NCI-H2171 (cell line): ENCODE measurements around the gene CTDP1.
"Not testable (repeated sequence)": the region's sequence is repeated elsewhere in the genome, so short reads cannot be mapped to it uniquely, and the experiment has no call there.

Source experiments
- DNase-seq: peaks from one replicate; lab custom pipeline; 2025; lab: John Stamatoyannopoulos, UW

Gene CTDP1

DNA sequence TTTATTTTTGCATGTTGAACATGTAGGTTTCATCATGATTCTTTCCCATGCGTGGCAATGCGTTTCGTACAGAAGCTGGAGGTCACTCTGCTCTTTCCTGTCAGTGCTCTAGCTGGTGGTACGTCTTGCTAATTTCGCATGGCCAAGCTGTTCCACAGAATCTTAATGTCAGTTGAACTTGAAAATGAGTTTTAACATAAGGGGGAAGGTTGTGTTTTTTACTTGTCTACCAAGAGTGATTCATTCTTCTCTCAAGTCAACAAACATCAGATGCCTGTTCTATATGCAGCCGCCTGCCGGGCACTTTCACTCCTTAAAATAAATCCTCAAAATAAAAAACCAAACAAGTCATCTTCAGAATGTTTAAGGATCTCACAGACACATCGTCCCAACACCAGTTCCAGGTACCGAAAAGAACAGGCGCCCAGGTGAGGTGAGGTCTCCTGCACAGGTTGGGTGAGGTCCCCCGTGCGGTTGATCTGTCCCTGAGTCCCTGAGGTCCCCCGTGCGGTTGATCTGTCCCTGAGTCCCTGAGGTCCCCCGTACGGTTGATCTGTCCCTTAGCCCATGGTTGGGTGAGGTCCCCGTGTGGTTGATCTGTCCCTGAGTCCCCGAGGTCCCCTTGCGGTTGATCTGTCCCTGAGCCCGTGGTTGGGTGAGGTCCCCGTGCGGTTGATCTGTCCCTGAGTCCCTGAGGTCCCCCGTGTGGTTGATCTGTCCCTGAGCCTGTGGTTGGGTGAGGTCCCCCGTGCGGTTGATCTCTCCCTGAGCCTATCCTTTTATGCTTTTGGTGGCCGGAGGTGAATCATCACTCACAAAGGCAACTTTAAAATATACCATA, 61.1 kb downstream of the CTDP1 start:
- DNase-seq = no peak

DNA sequence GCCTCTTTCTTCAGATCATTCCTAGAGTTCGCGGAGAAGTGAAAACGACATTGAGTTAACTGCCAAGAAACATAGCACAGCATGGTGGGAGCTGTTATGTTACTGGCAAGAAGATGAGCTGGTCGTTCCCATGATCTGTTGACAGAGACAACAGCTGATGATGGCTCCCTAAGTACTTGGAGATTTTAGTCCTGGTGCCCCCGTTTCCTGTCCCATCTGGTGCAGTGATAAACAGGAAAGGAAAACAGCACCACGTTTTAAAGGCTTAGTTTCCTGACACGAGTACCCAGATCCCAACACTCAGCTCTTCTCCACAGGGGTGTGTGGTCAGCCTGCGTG, 61.7 kb downstream of the CTDP1 start:
- DNase-seq = no peak

DNA sequence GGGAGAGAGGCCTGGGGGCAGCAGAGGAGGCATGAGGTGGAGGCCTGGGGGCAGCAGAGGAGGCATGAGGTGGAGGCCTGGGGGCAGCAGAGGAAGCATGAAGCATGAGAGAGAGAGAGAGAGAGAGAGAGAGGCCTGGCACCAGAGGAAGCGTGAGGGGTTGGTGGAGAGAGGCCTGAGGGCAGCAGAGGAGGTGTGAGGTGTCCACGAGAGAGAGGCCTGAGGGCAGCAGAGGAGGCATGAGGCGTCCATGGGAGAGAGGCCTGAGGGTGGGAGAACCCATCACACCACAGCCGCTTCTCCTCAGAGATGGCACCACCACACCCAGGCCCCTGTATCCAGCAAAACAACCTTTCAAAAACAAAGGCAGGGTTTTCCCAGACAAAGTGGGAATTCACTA, 62.5 kb downstream of the CTDP1 start:
- no peak for DNase-seq

DNA sequence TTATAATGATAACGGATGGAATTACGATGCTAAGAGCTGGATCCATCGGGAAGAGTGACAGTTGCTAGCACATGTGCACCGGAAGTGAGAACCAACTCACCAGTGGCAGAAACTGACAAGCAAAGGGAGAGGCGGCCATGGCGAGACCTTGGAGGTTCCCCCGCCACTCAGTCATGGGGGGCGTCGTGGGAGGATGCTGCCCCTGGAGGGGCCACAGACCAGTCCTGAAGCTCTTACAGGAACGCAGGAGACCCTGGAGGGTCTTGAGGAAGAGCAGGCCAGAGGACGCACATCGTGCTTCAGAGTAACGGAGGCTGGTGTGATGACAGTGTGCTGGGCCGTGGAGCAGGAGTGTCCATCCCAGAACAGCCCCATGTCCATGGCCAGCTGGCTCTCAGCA, 65.0 kb downstream of the CTDP1 start:
- DNase-seq = no peak

DNA sequence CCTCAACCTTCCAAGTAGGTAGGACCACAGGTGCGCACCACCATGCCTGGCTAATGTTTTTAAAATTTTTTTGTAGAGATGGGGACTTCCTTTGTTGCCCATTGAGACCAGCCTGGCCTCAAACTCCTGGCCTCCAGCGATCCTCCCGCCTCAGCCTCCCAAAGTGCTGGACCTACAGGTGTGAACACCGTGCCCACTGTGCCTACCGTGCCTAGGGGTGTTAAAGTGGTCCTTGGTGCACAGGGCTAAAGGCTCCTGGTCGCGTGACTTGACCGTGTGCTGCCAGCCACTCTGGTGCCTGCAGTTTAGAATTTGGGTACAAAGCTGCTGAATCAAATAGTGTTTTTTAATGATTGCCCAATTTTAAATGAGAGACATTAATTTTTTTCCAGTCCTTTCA, 67.1 kb downstream of the CTDP1 start:
- DNase-seq = no peak

DNA sequence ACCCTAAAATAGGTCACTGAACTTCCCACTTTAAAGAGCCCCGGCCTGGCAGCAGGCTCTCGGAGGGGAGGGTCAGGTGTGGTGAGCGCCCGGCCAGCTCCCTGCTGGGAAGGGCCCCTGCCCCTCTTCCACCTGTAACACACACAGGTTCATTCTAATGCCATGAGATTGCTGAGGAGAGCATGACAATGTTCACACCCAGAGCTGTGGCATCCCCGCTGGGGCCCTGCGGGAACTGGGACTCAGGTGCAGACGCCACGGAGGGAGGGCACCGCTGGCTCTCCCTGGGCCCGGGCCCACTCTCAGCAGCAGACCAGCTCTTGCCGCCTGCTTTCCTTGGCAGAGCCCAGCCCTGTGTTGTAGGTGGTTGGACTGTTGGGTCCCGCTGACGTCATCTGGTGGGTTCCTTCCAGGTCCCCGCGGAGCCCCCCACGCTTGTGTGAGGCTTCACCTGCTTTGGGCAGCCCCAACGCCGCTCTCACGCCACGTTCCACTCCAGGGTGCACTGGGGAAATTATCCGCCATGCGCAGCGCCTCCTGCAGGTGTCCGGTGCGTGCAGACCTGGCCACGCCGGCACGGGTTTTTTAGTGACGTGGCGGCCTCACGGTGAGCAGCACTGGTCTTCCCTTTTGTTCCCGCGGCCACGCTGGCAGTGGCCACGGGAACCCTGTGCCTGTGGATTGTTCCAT, 67.7 kb downstream of the CTDP1 start:
- no peak for DNase-seq

DNA sequence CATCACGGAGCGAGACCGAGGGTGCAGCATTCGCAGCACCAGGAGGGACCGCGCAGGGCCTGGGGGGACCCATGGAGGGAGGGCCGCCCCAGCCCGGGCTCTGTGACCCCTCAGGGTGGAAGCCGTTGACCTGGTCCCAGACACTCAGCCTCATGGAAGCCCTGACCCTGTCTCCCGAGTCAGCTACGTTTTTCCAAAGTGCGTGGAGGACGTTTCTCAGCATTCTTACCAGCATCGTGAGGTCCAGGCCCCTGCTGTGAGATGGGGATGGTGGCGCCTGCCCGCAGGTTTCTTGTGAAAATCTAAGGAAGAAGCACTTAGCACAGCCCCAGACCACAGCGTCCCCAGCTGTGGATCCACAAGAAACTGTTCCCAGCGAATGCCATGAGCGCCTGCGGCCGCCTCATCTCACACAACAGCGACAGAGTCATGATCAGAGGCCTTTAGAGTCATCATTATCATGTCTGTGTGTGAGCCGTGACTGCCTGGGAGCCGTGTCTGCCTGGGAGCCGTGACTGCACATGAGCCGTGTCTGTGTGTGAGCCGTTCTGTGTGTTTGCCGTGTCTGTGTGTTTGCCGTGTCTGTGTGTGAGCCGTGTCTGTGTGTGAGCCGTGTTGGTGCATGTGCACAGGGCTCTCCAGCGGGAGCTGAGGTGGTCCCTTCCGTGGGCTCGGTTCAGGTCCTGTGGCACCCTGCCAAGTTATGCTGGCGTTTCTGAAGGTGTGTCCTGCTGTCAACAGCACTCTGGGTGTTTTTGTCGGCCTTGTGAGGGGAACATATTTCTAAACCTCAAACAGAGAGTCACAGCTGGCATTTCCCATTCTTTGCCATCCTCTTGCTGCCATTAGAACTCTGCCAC, 68.9 kb downstream of the CTDP1 start:
- no peak for DNase-seq

DNA sequence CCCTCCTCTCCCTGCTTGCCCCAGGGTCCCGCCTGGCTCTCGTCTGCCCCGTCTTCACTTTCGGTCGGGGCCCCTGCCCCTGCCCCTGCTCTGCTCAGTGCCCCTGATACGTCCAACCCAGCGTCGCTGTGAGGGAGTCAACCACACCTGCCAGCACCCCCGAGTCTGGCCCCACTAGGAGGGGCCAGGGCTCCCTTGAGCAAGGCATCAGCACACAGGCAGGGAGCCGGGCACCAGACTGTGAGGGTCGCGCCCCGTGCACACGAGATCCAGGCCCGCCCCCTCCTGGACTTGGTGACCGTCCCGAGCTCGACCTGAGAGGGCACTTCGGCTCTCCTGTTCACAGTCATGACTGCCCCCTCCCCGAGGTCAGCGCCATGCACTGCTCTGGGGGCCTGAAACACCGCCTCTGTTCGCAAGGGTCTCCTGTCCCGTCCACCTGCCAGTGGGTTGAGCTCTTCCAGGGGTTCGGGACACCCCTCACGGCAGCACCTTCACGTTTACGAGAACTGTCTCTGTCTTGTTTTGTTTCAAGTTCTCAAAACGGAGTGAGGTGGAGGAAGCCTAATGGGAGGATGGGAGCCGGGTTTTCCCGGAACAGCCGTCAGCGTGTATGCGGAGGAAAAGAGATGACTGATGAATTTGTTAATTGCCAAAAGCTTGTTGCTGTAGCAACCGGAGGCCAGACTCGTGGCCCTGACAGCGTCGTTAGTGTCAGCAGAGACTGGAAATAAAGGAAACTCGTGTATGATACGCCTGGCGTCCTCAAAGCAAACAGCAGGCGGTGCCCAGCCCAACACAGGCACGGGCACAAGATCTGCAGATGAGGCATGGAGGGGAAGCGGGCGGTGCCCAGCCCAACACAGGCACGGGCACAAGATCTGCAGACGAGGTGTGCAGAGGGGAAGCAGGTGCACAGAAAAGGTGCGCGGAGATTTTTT, 69.9 kb downstream of the CTDP1 start:
- DNase-seq = no peak

DNA sequence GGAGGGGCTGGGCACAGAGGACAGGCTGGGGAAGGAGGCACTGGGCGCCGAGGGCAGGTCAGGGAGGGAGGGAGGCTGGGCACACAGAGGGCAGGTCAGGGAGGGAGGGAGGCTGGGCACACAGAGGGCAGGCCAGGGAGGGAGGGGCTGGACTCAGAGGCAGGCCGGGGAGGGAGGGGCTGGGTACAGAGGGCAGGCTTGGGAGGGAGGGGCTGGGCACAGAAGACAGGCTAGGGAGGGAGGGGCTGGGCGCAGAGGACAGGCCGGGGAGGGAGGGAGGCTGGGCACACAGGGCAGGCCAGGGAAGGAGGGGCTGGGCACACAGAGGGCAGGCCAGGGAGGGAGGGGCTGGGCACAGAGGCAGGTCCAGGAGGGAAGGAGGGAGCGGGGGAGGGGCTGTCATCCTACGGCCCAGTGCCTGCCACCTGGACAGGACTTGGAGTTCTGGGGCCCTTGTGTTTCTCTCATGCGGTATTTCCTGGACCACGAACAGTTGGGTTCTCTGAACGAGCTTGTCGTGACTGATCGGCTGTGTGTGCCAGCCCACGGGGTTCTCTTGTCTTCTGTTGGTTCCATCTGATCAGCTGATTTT, 71.5 kb downstream of the CTDP1 start:
- DNase-seq = no peak

DNA sequence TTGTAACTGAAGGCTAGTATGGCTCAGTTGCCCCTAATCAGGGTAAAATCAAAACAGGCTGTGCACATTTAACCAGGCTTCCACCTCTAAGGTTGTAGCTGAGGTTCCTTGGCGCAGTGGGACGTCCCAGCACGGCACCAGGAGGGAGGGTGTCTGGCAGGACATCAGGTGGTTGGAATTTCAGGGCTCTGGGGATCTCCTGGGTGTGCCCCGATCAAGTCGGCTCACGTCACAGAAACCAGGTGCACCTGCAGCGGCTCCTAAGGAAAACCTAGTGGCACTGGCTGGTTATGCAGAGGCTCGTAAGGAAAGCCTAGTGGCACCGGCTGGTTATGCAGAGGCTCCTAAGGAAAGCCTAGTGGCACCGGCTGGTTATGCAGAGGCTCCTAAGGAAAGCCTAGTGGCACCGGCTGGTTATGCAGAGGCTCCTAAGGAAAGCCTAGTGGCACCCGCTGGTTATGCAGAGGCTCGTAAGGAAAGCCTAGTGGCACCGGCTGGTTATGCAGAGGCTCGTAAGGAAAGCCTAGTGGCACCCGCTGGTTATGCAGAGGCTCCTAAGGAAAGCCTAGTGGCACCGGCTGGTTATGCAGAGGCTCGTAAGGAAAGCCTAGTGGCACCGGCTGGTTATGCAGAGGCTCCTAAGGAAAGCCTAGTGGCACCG, 72.4 kb downstream of the CTDP1 start:
- DNase-seq = not testable (repeated sequence)

DNA sequence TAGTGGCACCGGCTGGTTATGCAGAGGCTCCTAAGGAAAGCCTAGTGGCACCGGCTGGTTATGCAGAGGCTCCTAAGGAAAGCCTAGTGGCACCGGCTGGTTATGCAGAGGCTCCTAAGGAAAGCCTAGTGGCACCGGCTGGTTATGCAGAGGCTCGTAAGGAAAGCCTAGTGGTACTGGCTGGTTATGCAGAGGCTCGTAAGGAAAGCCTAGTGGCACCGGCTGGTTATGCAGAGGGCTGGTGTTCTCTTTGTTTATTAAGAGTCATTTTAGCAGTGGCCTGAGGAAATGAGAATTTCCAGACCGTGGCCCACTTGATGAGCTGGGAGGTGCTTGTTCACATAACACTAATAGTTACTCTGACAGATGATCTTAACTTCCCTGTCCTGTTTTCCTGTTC, 73.3 kb downstream of the CTDP1 start:
- DNase-seq = not testable (repeated sequence)

DNA sequence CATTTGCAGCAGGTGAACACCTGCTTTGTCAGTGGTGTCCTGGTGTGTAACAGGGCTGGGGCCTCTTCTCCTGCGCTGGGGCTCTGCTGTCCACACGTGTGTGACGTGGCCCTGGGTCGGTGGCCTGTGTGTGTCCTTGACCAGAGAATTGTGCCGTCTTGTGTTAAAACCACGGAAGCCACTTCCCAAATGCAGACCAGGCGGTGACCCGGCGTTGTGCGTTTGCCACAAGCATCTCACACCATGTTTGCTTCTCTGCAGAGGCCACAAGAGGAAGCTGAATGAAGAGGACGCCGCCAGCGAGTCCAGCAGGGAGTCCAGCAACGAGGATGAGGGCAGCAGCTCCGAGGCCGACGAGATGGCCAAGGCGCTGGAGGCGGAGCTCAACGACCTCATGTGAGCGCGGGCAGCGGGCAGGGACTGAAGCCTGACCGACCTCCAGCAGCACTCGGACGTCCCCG, 73.8 kb downstream of the CTDP1 start:
- DNase-seq = no peak

DNA sequence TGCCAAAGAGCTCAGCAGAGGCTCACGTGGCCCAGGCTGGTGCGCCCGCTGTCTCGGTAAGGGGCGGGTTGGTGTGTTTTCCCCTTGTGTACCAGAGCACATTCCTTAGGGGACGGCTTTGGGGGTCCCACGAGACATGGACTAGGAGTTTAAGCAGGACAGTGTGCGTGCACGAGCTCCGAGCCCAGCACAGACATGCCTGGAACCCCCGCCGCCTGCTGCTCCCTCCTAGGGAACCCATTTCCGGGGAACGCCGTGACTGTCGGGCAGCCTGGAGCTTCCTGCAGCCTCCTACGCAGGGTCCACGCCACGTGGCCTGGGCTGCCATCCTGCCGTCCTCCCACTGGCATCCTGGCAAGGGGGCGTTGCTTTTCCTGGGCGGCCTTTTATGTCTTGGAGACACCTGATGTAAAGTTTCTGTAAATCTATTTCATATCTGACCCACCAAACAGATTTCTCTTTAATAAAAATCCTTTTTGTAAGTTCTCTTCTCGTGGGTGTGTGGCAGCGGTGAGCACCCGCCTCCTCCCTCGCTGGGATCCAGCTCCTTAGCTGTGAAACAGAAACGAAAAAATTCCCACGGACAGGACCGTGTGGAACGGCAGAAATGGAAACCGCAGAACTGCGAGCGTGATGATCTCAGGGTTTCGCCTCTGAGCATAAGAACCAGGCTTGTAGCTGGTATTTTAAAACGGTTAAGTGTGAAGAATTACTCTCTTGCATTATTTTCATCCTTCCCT, 74.6 kb downstream of the CTDP1 start:
- no peak for DNase-seq

DNA sequence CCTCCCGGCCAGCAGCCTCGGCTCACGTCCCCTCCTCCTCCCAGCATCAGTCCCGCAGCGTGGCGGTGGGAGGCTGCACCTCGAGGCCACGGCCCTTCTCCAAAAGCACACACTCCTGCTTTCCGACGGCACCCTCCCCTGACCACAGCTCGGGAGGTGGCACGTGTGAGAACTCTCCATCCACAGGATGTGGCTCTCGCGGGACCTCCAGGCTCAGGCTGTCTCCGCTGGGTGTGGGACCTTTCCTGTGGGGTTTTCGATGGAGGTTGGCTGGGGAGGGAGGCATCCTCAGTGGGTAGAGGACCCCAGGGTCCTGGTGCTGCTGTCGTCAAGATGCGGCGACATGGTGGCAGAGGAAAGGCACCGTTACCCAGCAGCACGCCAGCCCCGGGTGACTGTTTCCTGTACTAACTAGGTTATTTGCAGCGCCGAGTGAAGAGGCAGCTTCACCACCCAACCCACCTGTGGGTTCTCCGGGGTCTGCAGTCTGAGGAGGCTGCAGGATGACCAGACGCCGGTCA, 75.3 kb downstream of the CTDP1 start:
- no peak for DNase-seq

DNA sequence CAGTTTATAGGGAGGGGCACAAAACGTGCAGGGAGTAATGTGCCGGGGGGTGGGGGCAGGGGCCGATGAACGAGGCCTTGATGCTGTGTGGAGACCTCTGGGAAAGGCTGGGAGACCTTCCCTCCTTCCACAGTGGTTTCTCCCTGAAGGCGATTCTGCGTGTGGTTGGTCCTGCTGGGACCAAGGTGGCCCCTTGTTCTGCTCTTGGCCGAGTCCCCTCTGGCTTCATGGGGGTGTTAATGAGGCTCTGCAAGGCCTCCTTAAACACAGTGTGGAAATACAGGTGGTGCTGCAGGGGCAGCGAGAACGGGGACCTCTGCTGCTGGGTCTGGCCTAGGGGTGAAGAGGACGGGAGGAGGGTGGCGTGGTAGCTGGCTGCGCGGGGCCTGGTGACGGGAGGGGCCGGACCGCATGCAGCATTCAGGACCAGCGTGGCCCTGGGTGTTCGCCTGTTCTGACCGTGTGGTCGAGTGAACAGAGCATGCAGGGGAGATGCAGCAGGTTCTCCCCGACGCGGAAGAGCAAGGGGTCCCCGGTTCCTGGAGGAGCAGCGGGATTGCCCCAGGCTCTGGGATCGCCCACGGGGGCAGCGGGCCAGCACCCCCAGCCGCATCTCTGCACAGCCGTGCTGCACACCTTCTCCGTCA, 76.0 kb downstream of the CTDP1 start:
- no peak for DNase-seq

DNA sequence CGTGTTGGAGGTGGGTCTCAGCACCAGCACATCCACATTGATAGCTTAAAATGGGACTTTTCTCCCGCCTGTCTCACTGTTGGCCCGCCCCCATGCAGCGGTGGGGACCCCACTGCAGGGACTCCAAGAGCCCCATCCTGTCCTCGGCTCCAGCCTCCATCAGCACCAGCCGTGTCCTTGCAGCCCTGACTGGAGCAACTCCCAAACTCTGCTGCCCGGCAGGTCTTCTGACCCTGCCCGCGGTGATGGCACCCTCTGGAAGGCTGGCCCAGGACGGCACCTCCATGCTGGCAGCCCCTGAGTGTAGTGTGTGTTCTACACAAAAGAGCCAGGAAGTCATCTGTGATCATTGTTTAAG, 76.5 kb downstream of the CTDP1 start:
- DNase-seq = no peak

DNA sequence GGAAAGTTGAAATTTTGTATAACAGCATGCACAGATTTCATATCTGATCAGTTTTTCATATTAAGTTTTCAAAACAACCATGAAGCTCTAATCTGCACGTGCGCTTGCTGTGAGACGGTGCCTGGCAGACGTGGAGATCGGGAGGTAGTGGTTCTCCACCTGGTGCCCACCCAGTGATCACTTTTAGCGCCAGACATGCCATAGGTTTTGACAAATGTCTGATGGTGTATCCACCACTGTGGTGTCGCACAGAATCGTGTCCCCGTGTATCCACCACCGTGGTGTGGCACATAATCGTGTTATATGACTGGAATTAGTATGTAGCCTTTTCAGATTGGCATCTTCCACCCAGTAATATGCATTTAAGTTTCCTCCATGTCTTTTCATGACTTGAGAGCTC, 77.2 kb downstream of the CTDP1 start:
- DNase-seq = no peak

DNA sequence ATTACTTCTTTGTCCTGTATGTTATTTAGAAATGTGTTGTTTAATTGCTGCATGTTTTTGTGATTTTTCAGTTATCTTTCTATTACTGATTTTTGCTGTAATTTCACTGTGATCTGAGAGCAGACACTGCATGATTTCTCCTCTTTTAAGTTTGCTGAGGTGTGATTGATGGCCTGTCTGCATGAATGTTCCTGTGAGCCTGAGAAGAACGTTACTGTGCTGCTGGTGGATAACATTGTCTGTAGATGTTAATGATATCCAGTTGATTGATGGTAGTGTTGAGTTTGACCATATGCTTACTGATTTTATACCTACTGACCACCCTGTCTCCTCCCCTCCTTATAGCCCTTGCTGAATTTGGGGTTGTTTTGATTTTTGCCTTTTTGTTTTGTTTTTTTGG, 80.7 kb downstream of the CTDP1 start:
- no peak for DNase-seq

DNA sequence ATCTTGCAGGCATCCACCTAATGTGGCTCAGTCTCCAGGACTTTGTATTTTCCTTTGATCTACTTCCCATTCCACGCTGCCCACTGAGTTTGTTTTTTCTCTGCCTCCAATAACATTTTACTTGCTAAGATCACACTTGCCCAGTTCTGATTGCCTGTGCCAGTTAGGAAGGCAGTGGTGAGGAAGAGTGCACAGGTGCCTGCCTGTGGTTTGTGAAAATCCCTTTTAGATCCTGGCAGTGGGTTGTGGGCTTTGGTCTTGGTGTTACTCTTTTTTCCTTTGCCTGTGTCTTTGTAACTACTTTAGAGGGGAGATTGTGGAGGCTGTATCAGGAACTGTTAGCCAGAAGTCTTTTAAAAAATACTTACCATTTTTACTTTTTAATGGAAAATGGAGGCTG, 81.3 kb downstream of the CTDP1 start:
- DNase-seq = no peak
